Heart left ventricle (tissue), 16 donors: ENCODE measurements around the gene TPPP. TPM values are rescaled to one million over a fixed set of nuclear protein-coding genes. Genes with fewer than 3 reads are reported as not detected.
A peak's percentile ranks its signal among the peaks of the same experiment; 100 is the strongest.

Source experiments
- ATAC-seq, 4 donors: fragments of 200-7000 bp; cut with Tn5 transposase; one replicate each; pipeline ENCODE4 v1.9.1; 2020 to 2022; ENCODE audit warnings: moderate library complexity in 4 of 4, mild to moderate bottlenecking in 3 of 4, moderate number of reproducible peaks in 1 of 4
- DNase-seq, 5 donors: peaks; one replicate each; pipeline ENCODE4 v3.0.0-alpha.2; 2020
- H3K27ac ChIP-seq, 12 donors: fragments of 200-600 bp; sonication (generic) in 4 of 12; one replicate each; pipeline versions ENCODE4 v1.5.0 to v1.8.0; 2016 to 2022; ENCODE audit warnings: mild to moderate bottlenecking in 2 of 12
- H3K27me3 ChIP-seq, 9 donors: fragments of 200-600 bp; sonication (generic) in 2 of 9; one replicate each; pipeline versions ENCODE4 v1.5.1 to v1.8.0; 2016 to 2022; ENCODE audit warnings: mild to moderate bottlenecking in 3 of 9
- H3K36me3 ChIP-seq, 9 donors: fragments of 200-600 bp; sonication (generic) in 2 of 9; one replicate each; pipeline versions ENCODE4 v1.5.0 to v1.8.0; 2018 to 2022; ENCODE audit warnings: mild to moderate bottlenecking in 2 of 9
- H3K4me1 ChIP-seq, 12 donors: fragments of 200-600 bp; sonication (generic) in 4 of 12; one replicate each; pipeline versions ENCODE4 v1.5.0 to v1.8.0; 2016 to 2022; ENCODE audit warnings: mild to moderate bottlenecking in 3 of 12
- H3K4me3 ChIP-seq, 12 donors: fragments of 200-600 bp; sonication (generic) in 4 of 12; one replicate each; pipeline versions ENCODE4 v1.5.0 to v1.8.0; 2017 to 2022; ENCODE audit warnings: mild to moderate bottlenecking in 9 of 12, moderate library complexity in 4 of 12
- H3K9me3 ChIP-seq, 12 donors: fragments of 200-600 bp; sonication (generic) in 4 of 12; one replicate each; pipeline versions ENCODE4 v1.5.0 to v1.8.0; 2016 to 2022; ENCODE audit warnings: mild to moderate bottlenecking in 1 of 12
- CTCF ChIP-seq, 12 donors: fragments of 200-600 bp; sonication (generic) in 4 of 12; IDR thresholded peaks; one replicate each; pipeline versions ENCODE4 v1.5.0 to v1.8.0; 2018 to 2022; ENCODE audit warnings: antibody characterized with exemption in 12 of 12, mild to moderate bottlenecking in 5 of 12
- POLR2A ChIP-seq, 2 donors: fragments of 450-650 bp; IDR thresholded peaks; one replicate each; pipeline ENCODE4 v1.6.1; 2017; ENCODE audit warnings: antibody characterized with exemption in 2 of 2, mild to moderate bottlenecking in 2 of 2, moderate library complexity in 2 of 2
- WGBS, 4 donors: extraction: QIAGEN DNeasy Blood & Tissue Kit in 2 of 4; methylation state at CpG; one replicate each; pipeline versions ENCODE4 v1.1.5 to v1.1.7; 2013 to 2018; 5-methylcytosine and 5-hydroxymethylcytosine counted together
- intact Hi-C, 10 donors: fragments of 100-400 bp; cut with DNase I; formaldehyde crosslinking; loops; one replicate each; pipeline versions ENCODE4 v1.11.1 to v1.14.2; 2022
- polyA plus RNA-seq, 2 donors: library from polyadenylated mRNA; stranded (reverse); fragments of 200-250 nt; gene quantifications; one replicate each; pipeline ENCODE4 v1.2.3, GENCODE V29; 2013
- total RNA-seq, 9 donors: library from RNA; depleted of rRNA in 2 of 9; stranded (reverse); fragments of >200 nt in 2 of 9; fragmentation: NEBNext Ultra II Directional in 3 of 9; extraction: Animal tissue kit (Norgen Biotek cat#: 25700) in 3 of 9; gene quantifications; one replicate each; pipeline versions ENCODE4 v1.1.0 to v1.2.4, GENCODE V29; 2016 to 2023
- donor health status: ischemic (EF 13 %, LVEDD 7.1; RV severe dilation, severe dysfunction).
- donor health status: healthy with polysubstance abuse.
- donor health status: DM: no; HTN: yes; CAD: no.
- donor health status: DM: no; HTN: no; CAD: no.
- donor health status: ischemic (EF 25% LVEDD 6.9; RV normal size, moderate dysfunction).
- donor health status: ischemic (EF 25% LVEDD 5.7; RV mildly dilated, moderate dysfunction).
- donor health status: healthy.
- donor health status: DM: yes; HTN: yes; CAD: no.
- donor health status: ischemic (EF 35%, LVEDD 5.7; RV mildly dilated, moderate dysfunction).
- donor health status: nonischemic (EF 11% LVEDD 7.7; RV severe dilation, severe dysfunction).
- donor health status: DM: yes; HTN: yes; CAD: no.
- donor health status: PGD.
- donor health status: ischemic (EF 29% LVEDD 5.4; RV normal size, mild dysfunction).
- donor health status: nonischemic (EF 23%, LVEDD 6.1; RV moderate dilation, normal function).

Gene TPPP
- total and polyA plus RNA-seq, 11 donors, result 7.5 to 31.2 (median 14.9) TPM

GRCh38 chr5:624118-624950 lies 68.8 kb downstream of the TPPP start:
- intact Hi-C loops, result no loop called here
- Histone ChIP-seq H3K36me3 (peaks cover 0 to 33% (median 16%) of the 10 kb centered on the region in 9 donors), H3K4me1 (no peaks in the 10 kb centered on the region), H3K27me3 (no peaks in the 10 kb centered on the region), H3K9me3 (no peaks in the 10 kb centered on the region), H3K27ac (peak overlapping the region in 4 of 12 donors; percentile 6 to 42 (median 23)), H3K4me3 (no peak overlapping the region)
- 86 to 90% (median 88%) methylated on average over 33 to 38 of the region's 38 CpGs for WGBS, 4 donors
- ATAC-seq (peak in 1 of 4 donors; percentile 35), DNase-seq (peak in 1 of 5 donors; percentile 17)
- TF ChIP-seq CTCF (IDR thresholded peaks at IDR 0.05) (no peak), POLR2A (IDR thresholded peaks at IDR 0.05) (no peak)

- intact Hi-C loops, result no loop called here
- WGBS, 4 donors, result 94 to 97% (median 96%) methylated on average over 13 of the region's 13 CpGs
Measured at GRCh38 chr5:623531-623930, 69.6 kb downstream of the TPPP start.

GRCh38 chr5:622946-623522 lies 70.1 kb downstream of the TPPP start:
- TF ChIP-seq CTCF (IDR thresholded peaks at IDR 0.05), result no peak
- no peak for TF ChIP-seq POLR2A (IDR thresholded peaks at IDR 0.05)
- no peak overlapping the region for H3K27ac ChIP-seq
- H3K9me3 ChIP-seq, result no peaks in the 10 kb centered on the region
- ATAC-seq (no peak), DNase-seq (peak in 1 of 5 donors; percentile 26)
- H3K27me3 ChIP-seq, result no peaks in the 10 kb centered on the region
- H3K4me1 ChIP-seq, result no peaks in the 10 kb centered on the region
- H3K36me3 ChIP-seq, result peaks cover 0 to 40% (median 19%) of the 10 kb centered on the region in 9 donors
- no peak overlapping the region for H3K4me3 ChIP-seq
- 95 to 96% (median 96%) methylated on average over 31 of the region's 31 CpGs for WGBS, 4 donors
- intact Hi-C loops, result no loop called here

More at GRCh38 chr5:623531-623930, 69.6 kb downstream of the TPPP start:
- no peak for TF ChIP-seq CTCF (IDR thresholded peaks at IDR 0.05)
- no peak for TF ChIP-seq POLR2A (IDR thresholded peaks at IDR 0.05)
- DNase-seq, result peak in 1 of 5 donors; percentile 19
- Histone ChIP-seq H3K4me1 (no peaks in the 10 kb centered on the region), H3K27ac (no peak overlapping the region), H3K27me3 (no peaks in the 10 kb centered on the region), H3K9me3 (no peaks in the 10 kb centered on the region), H3K4me3 (no peak overlapping the region), H3K36me3 (peaks cover 0 to 40% (median 20%) of the 10 kb centered on the region in 9 donors)
- ATAC-seq, result no peak

- H3K27me3 ChIP-seq, result no peaks in the 10 kb centered on the region
- no peaks in the 10 kb centered on the region for H3K9me3 ChIP-seq
- TF ChIP-seq POLR2A (IDR thresholded peaks at IDR 0.05) (no peak), CTCF (IDR thresholded peaks at IDR 0.05) (no peak)
- WGBS, 4 donors, result 88 to 100% (median 96%) methylated on average over 6 to 9 of the region's 9 CpGs
- DNase-seq (peak in 1 of 5 donors; percentile 12), ATAC-seq (no peak)
- intact Hi-C loops, result no loop called here
- H3K27ac ChIP-seq, result no peak overlapping the region
- H3K4me1 ChIP-seq, result no peaks in the 10 kb centered on the region
- H3K36me3 ChIP-seq, result peaks cover 0 to 40% (median 18%) of the 10 kb centered on the region in 9 donors
- no peak overlapping the region for H3K4me3 ChIP-seq
Measured at GRCh38 chr5:622359-622758, 70.8 kb downstream of the TPPP start.
